Hematopoietic multipotent progenitor cell treated with erythropoietin and hydrocortisone succinate and interleukin-3 and kit ligand, for 4 days (in vitro differentiated cells): ENCODE data around the gene CCDC157.
"Not testable (repeated sequence)": the region's sequence is repeated elsewhere in the genome, so short reads cannot be mapped to it uniquely, and the experiment has no call there.

Source experiments
- DNase-seq: peaks from one replicate; pipeline ENCODE4 v3.0.0-alpha.2; 2015

CCDC157 gene

DNA sequence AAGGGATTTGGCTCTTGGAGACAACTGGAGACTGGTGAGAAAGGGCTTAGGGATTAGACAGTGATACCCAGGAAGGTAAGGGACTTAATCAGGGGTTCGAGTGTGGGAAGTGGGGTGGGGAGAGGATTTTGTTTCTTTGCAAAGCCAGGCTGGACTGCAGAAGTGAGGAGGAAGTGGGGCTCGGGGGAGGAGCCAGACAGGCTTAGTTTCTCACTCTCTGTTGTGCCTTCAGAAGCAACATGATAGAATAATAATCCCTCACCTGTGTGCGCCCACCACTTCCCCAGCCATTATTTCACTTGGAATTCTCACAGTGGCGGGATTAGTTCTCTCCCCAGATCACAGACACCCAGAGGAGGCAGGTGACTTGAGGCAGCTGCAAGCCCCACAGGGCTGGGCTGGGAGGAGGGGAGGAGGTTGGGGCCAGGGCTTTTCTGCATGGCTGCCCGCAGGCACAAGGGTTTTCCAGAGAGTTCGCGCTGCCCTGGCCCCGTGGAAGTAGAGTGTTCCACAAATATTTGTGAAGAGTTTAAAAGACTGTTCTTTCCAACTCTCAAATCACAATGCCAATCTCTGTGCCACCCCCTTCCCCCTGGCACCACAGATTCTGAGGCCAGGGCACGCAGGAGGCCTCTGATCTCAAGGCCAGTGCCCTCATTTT, 36.0 kb downstream of the CCDC157 start:
- peak; percentile 52 for DNase-seq

DNA sequence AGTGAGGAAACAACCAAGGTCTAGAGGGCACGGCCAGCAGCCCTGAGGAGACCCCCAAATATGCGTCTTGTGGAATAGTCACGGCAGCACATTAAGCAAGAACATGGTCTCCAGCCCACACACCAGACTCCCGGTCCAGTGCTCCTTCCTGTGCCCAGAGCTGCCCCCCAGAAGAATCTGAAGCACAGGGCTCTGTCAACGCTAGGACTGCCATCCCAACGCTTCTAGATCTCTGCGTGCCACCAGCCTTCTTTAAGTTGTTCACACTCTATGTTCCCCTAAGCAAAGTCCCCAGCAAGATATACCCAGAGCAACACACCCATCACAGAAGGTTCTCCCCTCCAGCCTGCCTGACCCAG, 36.5 kb downstream of the CCDC157 start:
- no peak for DNase-seq

DNA sequence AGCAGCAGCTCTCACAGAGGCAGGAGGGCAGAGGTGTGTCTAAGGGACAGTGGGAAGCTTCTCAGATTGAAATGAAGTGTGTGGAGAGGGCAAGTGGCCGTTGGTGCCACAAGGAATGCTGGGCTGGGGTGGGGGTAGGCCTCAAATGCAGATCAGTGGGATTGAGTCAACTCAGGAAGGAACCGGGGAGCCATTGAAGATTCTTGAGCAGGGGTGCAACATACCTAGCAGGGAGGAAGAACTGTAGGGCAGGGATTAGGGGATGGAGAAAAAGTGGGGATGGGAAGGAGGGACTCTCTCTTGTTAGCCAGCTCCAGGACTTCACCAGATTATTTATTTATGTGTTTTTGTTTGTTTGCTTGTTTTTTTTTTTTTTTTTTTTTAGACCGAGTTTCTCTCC, 37.1 kb downstream of the CCDC157 start:
- DNase-seq = no peak

DNA sequence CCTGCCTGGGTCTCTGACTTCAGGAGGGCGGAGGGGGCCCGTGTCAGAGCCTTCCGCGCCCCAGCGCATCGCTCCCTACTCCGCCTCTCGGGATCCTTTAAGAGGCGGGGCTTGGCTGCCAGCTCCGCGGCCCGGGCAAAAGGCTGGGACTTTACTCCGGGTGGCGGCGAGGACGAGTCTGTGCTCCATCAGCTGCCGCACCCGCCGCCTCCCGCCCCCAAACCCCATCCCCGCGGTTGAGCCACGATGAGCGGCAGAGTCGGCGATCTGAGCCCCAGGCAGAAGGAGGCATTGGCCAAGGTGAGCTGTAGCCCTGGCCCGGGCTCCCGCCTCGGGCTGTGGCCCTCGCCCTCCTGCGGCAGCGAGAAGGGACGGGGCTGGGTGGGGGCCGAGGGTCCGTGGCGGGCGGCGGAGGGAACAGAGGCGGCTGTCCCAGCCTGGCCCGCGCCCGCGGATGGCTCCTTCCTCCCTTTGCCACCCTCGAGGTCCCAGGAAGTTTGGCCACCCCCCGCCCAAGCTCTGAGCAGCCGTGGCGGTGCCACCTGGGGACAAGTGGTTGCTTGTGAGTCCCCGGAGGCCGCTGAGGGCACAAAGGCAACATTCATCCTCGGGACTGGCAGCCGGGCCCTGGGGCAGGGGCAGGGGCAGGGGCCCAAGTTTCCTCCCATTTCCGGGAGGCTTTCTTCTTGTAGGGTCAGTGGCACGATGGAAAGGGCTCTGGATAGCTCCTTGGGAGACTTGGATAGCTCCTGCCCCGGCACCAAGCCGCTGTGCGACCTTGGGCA, 40.3 kb downstream of the CCDC157 start, which contains the start of gene SEC14L2:
SEC14L2 (plus strand) TSS at position 148 of the 785 bp plus-strand sequence; CDS start at position 247, 99 bp downstream.
- peak; percentile 82 for DNase-seq

DNA sequence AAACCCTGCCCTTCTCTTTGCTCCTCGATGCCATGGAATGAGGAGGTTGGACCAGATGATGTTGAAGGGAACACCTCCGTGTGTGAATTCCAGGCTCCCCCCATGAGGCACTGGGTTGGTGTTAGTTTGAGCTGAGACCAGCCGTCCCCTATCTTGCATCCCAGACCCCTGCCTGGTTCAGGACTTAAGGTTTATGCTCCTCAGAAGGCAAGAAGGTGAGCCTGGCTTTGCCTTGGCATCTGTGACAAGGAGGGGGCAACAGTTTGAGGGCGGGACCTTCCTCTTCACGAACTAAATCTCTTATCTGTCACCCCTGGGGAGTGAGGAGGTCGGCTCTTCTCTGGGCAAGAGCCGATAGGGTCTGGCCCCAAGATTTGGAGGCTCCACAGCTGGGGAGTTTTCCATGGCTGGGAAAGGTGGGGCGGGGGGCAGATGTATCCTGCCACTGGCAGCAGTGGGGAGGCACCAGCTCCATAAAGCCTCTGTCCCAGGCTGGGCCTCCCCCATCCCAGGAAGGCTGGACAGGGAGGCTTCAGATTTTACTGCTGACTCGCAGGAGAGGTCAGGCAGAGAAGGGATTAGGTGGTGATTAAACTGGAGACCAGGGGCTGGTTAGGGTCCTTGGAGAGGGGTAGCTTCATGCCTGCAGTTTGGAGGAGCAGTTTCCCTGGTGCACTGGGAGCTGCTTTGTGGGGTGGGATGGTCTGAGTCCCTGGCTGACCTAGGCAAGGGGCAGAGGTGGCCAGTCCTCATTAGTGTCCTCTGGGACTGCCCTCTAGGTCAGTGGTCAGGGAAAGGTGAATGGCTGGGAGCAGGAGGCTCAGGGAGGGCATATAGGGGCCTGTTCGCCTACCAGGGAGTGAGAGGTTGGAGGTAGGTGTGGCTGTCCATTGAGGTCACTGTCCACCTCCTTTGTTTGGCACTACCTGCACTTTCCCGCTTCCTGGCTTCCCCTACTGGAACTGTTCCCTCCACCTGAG, 41.1 kb downstream of the CCDC157 start:
- DNase-seq = peak; percentile 75

DNA sequence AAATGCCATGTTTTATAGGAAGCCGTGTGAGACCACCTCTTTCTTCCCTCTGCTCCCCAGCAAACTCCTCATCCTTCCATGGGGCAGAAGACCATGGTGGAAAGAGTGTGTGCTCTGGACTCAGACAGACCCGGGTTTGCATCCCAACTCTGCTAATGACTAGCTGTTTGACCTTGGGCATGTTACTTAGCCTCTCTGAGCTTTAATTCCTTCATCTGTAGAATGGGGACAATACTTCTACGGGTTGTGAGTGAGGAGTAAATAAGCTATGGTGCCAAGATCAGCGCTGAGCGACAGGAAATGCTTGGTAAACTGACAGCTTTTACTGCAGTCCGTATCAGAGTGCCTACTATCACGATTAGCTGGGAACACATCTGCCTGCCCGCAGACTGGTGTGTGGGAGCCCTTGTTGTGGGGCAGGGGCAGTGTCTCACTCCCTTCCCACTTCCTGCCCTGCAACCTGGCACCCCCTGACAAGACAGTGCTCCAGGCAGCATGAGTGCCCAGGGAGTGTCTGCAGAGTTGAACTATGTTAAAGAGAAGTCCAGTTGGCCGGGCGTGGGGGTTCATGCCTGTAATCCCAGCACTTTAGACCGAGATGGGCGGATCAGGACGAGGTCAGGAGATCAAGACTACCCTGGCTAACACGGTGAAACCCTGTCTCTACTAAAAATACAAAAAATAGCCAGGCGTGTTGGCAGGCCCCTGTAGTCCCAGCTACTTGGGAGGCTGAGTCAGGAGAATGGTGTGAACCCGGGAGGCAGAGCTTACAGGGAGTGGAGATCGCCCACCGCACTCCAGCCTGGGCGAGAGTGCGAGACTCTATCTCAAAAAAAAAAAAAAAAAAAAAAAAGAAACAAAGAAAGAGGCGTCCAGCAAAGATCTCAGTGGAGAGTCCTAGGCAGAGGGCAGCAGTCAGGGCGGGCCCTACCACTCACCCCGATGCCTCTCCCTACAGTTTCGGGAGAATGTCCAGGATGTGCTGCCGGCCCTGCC, 42.2 kb downstream of the CCDC157 start:
- peak; percentile 93 for DNase-seq

DNA sequence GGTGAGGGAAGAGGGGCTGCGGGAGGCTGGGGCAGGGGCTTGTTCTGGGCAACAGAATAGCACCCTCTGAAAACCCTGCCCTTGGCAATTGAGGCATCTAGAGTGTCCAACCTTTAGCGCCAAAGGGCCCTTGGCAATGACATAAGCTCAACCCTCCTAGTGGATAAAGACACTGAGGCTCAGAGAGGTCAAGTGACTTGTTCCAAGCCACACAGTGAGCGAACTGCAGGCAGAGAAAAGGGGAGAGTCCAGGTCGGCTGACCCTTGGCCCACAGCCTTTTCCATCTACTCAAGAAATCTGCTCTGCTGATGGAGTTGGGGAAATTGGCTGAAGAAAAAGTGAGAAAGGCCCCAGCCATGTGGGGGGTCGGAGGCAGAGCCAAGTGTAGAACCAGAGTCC, 42.9 kb downstream of the CCDC157 start:
- no peak for DNase-seq

DNA sequence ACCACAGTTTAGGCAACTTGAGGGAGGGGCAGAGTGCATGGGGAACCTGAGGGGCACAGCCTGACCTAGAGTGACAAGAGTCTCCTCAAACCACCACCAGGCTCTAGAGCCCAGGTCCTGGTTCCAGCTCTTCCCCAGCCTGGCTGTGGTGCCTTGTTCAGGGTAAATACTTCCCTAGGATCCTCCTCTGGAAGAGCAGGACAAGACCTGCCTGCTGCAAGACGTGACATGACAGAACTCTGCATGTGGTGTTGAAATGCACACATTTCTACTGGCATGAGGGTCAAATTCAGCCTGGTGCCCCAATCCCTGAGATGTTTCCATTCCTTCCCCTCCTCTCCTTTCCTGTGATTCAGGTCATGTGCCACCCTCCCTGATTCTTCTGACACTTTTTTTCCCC, 43.4 kb downstream of the CCDC157 start:
- DNase-seq = no peak

DNA sequence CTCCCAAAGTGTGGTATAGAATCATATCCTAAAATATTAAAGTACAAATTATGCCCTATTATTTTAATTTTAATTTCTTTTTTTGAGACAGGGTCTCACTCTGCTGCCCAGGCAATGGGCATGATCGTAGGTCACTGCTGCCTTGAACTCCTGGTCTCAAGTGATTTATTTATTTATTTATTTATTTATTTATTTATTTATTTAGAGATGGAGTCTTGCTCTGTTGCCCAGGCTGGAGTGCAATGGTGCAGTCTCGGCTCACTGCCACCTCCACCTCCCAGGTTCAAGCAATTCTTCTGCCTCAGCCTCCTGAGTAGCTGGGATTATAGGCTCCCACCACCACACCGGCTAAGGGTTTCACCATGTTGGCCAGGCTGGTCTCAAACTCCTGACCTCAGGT, 44.2 kb downstream of the CCDC157 start:
- DNase-seq = not testable (repeated sequence)

DNA sequence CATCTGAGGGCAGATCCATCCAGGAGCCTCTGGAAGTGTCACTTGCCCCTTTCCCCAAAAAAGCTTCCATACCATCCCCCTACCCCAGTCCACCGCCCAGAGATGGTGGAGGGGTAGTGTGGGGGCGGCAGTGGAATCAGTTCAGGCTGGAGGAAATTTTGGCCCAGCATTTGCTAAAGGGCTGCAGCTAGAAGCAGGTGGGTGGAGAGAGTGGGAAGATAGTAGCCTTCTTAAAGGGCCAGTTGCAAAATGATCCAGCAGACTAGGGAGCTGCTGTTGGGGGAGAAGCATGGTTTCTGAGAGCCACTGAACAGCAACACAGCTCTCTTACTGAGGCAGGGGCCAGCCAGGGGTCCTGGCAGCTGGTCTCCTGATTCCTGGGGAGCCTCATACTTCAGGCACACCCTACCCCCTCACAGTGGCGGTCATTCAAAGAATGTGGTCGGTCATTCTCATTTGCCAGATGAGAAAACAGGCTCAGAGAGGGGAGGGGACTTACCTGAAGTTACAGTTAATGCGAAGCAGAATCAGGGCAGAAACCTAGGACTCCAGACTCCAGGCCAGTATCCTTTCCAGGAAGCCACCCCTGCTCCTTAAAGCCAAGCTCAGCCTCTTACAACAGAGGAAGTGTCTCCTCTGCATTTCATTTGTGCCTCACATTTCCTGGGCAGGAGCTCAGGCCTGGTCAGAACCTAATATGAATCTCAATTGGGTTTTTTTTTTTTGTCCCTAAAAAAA, 45.4 kb downstream of the CCDC157 start:
- DNase-seq = peak; percentile 71

DNA sequence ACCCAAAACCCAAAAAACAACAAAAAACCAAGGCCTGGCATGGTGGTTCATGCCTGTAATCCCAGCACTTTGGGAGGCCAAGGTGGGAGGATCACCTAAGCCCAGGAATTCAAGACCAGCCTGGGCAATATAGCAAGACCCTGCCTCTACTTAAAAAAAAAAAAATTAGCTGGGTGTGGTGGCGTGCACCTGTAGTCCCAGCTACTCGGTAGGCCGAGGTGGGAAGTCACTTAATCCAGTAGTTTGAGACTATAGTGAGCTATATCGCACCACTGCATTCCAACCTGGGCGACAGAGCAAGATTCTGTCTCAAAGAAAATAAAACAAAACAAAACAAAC, 45.9 kb downstream of the CCDC157 start:
- DNase-seq = not testable (repeated sequence)

DNA sequence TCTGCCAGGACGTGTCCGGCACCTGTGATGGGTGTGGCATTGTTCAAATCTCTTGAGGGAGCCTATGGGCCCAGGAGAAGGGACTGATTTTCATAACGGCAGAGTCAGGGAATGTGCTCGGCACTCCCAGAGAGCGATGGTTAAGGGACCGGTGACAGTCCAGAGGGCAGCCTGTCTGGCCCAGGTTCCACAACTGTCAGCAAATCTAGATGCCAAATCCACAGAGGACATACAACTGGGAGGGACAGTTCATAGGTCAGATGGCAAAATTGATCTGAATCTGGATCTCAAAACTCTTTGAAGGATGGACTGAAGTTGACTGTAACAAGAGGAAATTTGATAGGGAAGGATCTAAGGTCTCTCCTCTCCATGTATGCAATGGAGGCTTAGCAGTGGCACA, 47.5 kb downstream of the CCDC157 start:
- DNase-seq = no peak

DNA sequence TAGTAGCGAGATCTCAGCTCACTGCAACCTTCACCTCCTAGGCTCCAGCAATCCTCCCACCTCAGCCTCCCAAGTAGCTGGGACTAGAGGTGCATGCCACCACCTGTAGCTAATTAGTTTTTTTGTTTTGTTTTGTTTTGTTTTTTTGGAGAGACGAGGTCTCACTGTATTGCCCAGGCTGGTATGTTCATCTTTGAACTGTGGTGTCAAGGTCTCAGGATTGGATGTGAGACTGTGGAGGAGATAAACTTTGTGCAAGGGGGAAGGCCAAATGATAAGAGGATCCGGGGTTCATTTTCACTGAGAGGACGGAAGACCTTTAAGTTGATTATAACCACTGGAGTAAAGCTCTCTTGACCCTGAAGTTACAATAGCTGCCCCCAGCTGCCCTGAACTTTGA, 48.9 kb downstream of the CCDC157 start:
- DNase-seq = no peak

DNA sequence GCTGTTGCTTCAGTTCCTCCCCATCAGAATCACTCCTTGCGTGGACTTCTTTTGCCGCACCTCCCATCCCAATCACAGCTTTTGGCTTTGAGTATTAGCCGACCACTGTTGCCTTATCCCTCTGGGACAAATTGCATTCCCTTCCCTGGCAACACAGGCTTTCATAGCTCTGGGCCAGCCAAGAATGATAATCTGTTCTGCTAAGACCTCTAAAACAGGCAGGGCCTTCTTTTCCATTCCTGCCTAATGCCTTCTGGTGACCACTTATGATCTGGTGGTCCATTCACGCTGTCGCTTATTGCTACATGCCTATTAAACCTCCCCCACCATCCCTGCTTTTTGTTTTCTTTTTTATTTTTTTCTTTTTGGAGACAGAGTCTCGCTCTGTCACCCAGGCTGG, 49.6 kb downstream of the CCDC157 start:
- no peak for DNase-seq

DNA sequence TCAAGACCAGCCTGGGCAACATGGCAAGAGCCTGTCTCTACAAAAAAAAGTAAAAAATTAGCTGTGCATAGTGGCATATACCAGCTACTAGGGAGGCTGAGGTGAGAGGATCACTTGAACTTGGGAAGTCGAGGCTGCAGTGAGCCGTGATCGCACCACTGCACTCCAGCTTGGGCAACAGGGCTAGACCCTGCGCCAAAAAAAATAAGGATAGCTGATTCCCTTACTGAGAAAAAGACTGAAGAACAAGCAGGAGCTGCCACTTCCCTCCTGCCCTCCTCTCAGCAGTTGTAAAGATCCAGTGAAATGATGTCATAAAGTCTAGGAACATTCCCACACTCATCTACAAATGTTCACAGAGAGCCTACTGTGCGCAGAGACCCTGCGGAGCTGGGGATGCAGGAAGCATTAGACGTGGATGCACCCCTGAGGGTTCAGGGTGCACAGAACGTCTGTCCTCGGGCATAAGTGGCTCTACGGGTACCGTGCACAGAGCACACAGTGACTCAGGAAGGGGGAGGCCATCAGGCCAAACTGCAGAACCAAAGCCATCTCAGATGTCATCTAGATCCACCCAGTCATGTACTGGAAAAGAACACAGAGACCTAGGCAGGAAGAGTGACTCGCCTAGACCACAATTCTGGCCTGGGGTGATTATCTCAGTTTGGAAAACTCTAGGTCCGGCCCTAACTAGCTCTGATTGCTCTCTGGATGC, 51.7 kb downstream of the CCDC157 start:
- peak; percentile 77 for DNase-seq

DNA sequence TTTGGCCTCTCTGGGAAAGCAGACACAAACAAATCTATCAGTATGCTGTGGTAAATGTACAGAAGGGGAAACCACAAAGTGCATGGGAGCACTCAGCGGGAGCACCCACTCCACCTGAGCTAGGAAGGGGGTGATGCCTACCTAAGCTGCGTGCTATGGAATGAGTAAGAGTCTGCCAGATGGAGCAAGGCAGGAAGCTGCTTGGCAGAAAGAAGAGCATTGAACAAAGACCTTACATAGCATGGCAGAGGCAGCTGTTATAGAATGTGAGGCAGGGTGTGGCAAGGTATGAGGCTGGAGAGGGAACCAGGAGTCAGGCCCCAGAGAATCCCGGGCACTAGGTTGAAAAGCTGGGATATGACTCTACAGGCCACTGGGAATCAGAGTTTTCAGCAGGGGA, 55.0 kb downstream of the CCDC157 start:
- no peak for DNase-seq

DNA sequence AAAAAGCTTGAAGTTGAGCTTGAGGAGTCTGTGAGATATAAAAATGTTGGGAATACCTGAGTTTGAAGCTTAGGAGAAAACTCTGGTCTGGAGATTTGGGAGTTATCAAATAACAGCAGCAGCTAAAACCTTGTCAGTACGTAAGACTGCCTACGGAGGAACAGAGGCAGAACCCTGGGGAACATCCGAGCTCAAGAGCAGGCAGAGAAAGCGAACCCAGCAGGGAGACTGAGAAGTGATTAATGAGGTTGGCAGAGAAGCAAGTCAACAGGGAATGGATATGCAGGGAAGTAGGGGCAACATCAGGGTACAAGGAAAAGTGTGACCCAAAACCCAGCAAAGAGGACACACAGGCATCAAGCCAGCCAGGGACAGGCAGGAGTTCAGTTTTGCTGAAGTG, 56.2 kb downstream of the CCDC157 start:
- no peak for DNase-seq

DNA sequence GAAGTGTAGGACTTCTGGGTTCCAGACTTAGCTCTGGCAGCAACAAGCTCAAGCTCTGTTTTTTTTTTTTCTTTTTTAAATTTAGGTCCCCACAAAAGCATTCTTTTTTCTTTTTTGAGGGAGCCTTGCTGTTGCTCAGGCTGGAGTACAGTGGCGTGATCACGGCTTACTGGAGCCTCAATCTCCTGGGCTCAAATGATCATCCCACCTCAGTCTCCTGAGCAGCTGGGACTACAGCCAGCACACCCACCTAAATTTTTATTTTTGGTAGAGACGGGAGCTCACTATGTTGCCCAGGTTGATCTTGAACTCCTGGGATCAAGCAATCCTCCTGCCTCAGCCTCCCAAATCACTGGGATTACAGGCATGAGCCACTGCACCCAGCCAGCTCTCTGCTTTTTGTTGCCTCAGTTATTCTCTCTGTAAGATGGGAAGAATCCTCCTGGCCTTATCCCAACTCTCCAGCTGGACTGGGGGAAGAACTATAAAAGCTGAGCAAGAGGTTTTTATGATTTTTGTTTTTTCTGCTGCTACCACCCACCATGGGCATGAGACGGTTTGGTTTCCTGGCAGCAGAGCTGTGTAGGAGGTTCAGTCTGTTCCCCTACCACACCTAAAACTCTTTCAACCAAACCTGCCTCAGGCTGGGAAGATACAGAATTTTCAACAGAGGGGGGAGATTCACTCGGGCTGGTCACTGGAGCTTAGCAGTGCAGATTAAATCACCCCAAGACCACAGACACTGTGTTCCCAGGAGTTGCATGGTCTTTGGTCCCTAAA, 57.1 kb downstream of the CCDC157 start:
- DNase-seq = no peak

DNA sequence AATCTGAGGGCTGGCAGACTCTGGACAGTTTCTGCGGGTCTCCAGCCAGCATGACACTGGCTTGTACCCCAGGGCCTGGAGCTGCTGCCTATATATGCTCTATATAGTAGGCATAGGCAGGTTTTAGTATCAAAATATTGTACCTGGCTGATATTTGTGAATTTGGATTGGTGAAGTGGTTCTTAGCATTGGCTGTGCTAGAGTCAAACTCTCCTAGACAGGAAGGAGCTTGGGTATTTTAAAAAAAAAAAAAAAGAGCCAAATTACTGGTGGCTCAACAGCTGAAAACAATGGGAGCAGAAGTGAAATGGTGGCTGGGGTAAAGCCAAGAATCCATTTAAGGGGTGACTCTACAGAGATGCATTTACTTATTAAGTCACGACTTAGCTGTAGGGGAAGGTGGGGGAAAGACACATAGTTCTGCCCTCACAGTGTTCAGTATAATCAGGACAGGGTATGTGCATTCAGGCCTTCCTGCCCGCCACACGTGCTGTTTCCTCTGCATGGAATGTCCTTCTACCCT, 57.8 kb downstream of the CCDC157 start:
- no peak for DNase-seq

DNA sequence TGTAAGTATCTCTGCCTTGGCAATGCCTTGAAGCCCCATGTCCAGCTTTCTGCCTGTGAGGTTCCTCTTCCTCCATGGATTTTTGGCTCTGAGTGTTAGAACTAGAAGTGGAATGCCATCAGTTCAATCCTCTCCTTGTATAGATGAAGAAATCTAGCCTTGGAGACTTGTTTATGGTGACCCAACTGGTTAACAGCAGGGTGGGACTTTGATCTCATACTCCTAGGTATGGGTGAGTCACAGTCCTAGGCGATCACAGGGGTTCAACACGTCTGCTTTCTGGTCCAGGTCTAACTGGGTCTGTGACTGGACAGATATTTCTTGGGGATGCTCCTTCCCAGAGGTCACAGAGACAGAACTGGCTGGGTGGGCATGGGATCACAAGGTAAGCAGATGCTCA, 59.6 kb downstream of the CCDC157 start:
- DNase-seq = no peak
